Uterus (tissue), 2 donors: Measurements from ENCODE around the gene XPC.

Experiments used
- POLR2A ChIP-seq, 2 donors: fragments of 450-650 bp; IDR thresholded peaks; one replicate each; pipeline ENCODE4 v1.6.1; 2016; ENCODE audit warnings: antibody characterized with exemption in 2 of 2, mild to moderate bottlenecking in 1 of 2, moderate library complexity in 1 of 2
- TF ChIP-seq, protein P1 (sequence below), 4 experiments: fragments of 200-600 bp in 2 of 4; fragments of 450-650 bp in 2 of 4; sonication (generic) in 2 of 4; IDR thresholded peaks; one replicate each; pipeline ENCODE4 v1.5.1; 2016 to 2019; ENCODE audit warnings: antibody characterized with exemption in 4 of 4, mild to moderate bottlenecking in 2 of 4, moderate library complexity in 1 of 4

- TF ChIP-seq, protein P1, sequence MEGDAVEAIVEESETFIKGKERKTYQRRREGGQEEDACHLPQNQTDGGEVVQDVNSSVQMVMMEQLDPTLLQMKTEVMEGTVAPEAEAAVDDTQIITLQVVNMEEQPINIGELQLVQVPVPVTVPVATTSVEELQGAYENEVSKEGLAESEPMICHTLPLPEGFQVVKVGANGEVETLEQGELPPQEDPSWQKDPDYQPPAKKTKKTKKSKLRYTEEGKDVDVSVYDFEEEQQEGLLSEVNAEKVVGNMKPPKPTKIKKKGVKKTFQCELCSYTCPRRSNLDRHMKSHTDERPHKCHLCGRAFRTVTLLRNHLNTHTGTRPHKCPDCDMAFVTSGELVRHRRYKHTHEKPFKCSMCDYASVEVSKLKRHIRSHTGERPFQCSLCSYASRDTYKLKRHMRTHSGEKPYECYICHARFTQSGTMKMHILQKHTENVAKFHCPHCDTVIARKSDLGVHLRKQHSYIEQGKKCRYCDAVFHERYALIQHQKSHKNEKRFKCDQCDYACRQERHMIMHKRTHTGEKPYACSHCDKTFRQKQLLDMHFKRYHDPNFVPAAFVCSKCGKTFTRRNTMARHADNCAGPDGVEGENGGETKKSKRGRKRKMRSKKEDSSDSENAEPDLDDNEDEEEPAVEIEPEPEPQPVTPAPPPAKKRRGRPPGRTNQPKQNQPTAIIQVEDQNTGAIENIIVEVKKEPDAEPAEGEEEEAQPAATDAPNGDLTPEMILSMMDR (IDR thresholded peaks at IDR 0.05): no peak
- no peak for TF ChIP-seq POLR2A (IDR thresholded peaks at IDR 0.05)
Observed at GRCh38 chr3:14174483-14174882, 3.9 kb downstream of the XPC start.
